ENCODE results near the gene PEAK1. TPM values are rescaled to one million over a fixed set of nuclear protein-coding genes. Genes with fewer than 3 reads are reported as not detected.

The PEAK1 gene
- total RNA-seq, 4 donors from 2014 or later: 31.0 to 49.3 (median 35.0) TPM

- no peaks in the 10 kb centered on the region for H3K27me3 ChIP-seq
- intact Hi-C loops (cut with DNase I): no loop called here
- 88 to 93% methylated on average over 2 of the region's 2 CpGs for WGBS, 2 donors
- no peak for DNase-seq
- no peaks in the 10 kb centered on the region for H3K9me3 ChIP-seq
- peaks cover 0 to 6% of the 10 kb centered on the region in 2 donors for H3K4me1 ChIP-seq
- no peak overlapping the region for H3K4me3 ChIP-seq (replicated peaks in 1 of 3)
- H3K36me3 ChIP-seq: no peaks in the 10 kb centered on the region
- no peak overlapping the region for H3K27ac ChIP-seq
- TF ChIP-seq POLR2A (IDR thresholded peaks at IDR 0.05): no peak
- no peak for TF ChIP-seq CTCF (IDR thresholded peaks at IDR 0.05)
These were observed 5.0 kb downstream of the PEAK1 start for GRCh38 chr15:77414789-77415442.

- intact Hi-C loops (cut with DNase I): no loop called here
- TF ChIP-seq POLR2A (IDR thresholded peaks at IDR 0.05): no peak
- no peak for TF ChIP-seq CTCF (IDR thresholded peaks at IDR 0.05)
These were observed 6.1 kb downstream of the PEAK1 start for GRCh38 chr15:77413699-77414349.

GRCh38 chr15:77412972-77413698 lies 6.8 kb downstream of the PEAK1 start:
- peaks cover 0 to 4% of the 10 kb centered on the region in 2 donors for H3K4me1 ChIP-seq
- no peak for DNase-seq
- no peak overlapping the region for H3K27ac ChIP-seq
- no peaks in the 10 kb centered on the region for H3K27me3 ChIP-seq
- no peaks in the 10 kb centered on the region for H3K9me3 ChIP-seq
- WGBS, 2 donors: 72 to 80% methylated on average over 2 of the region's 2 CpGs
- TF ChIP-seq CTCF (IDR thresholded peaks at IDR 0.05) (no peak), POLR2A (IDR thresholded peaks at IDR 0.05) (no peak)
- H3K36me3 ChIP-seq: no peaks in the 10 kb centered on the region
- H3K4me3 ChIP-seq (replicated peaks in 1 of 3): no peak overlapping the region
- intact Hi-C loops (cut with DNase I): no loop called here

More at GRCh38 chr15:77413699-77414349, 6.1 kb downstream of the PEAK1 start:
- Histone ChIP-seq H3K4me3 (replicated peaks in 1 of 3) (no peak overlapping the region), H3K4me1 (peaks cover 0 to 5% of the 10 kb centered on the region in 2 donors), H3K27ac (no peak overlapping the region), H3K9me3 (no peaks in the 10 kb centered on the region), H3K27me3 (no peaks in the 10 kb centered on the region), H3K36me3 (no peaks in the 10 kb centered on the region)
- no peak for DNase-seq
- 94 to 98% methylated on average over 4 of the region's 4 CpGs for WGBS, 2 donors

- 96 to 99% methylated on average over 3 of the region's 3 CpGs for WGBS, 2 donors
- H3K36me3 ChIP-seq: no peaks in the 10 kb centered on the region
- TF ChIP-seq POLR2A (IDR thresholded peaks at IDR 0.05) (no peak), CTCF (IDR thresholded peaks at IDR 0.05) (no peak)
- no peaks in the 10 kb centered on the region for H3K27me3 ChIP-seq
- H3K9me3 ChIP-seq: no peaks in the 10 kb centered on the region
- H3K4me1 ChIP-seq: peaks cover 0 to 4% of the 10 kb centered on the region in 2 donors
- intact Hi-C loops (cut with DNase I): no loop called here
- H3K27ac ChIP-seq: no peak overlapping the region
- H3K4me3 ChIP-seq (replicated peaks in 1 of 3): no peak overlapping the region
- DNase-seq: no peak
These were observed 8.3 kb downstream of the PEAK1 start for GRCh38 chr15:77411619-77411976.
